NCI-H1930 (cell line): ENCODE results near the gene DCDC2C.

Experiments
- DNase-seq, 2 experiments: peaks; one replicate each; lab custom pipeline; 2025; lab: John Stamatoyannopoulos, UW

Gene DCDC2C

GRCh38 chr2:3712831-3713503 lies 9.6 kb downstream of the DCDC2C start:
- DNase-seq = no peak

- no peak for DNase-seq
Measured at GRCh38 chr2:3718679-3719078, 15.3 kb downstream of the DCDC2C start.

GRCh38 chr2:3725002-3725401 lies 21.6 kb downstream of the DCDC2C start:
- DNase-seq = no peak

GRCh38 chr2:3725458-3726250 lies 22.3 kb downstream of the DCDC2C start:
- no peak for DNase-seq

DNA sequence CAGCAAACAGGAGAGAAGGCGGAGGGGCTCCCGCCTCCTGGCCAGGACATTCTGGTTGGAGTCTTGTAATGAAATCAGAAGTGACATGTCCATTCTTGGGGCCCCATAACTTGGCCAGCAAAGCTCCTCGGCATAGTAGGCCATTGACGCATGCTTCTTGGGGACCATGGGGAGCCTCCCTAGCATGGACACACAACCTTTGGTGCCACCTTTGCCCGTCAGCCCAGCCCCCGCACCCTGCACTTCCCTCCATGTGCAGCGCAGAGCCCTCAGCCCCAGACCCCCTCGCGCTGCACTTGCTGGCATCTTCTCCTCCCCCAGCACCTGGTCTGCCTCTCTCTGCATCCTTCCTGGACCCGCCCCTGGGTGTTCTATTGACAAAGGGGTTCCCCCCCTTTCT lies 23.1 kb downstream of the DCDC2C start:
- no peak for DNase-seq

DNA sequence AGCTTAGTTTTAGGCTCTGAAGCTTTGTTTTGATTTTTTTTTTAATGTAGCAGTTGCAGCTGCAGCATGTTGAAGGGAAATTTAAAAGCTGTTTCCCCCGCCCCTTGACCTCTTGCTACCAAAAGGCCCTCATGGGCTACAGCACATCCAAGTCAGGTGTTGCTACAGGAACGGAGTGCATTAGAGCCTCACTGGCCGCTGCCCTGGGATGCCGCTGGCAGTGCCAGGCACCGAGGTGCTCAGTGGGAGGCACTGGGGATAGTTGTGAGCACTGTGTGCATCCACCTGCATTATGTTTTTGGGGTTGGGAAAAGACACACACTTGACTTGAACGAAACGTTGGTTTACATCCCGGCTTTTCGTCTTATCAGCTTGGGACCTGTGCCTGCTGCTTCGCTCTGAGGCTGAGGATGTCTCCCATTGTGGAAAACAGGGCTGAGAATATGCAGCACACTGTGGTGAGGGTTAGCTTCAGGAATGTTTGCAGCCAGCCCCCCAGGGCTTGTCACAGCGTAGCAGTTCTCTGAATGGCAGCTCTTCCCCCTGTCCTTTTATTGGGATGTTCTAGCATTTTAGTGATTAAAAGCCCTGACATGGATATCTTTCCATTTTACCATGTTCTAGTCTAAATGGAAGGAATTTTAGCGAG lies 24.1 kb downstream of the DCDC2C start:
- DNase-seq = no peak

- DNase-seq = no peak
Measured at GRCh38 chr2:3728104-3729054, 25.0 kb downstream of the DCDC2C start.

DNA sequence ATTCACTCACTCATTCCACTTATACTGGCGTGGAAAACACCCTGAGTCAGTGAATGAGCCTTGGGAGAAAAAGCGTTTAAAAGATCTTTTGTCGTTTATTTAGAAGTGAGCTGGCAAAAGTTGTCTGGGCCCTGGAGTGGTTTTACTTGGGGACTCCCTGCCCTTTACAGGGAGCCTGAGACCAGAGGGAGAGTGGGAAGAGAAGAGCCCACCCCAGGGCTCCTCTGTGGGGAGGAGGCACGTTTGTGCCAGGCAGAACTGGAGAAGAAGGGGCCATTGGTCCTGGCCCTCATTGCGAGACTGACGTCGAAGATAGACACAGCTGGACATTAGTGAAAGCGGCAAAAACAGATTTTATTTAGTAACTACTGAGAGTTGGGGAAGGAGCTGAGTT lies 25.7 kb downstream of the DCDC2C start:
- no peak for DNase-seq

- no peak for DNase-seq
Measured at GRCh38 chr2:3729786-3730185, 26.4 kb downstream of the DCDC2C start.

GRCh38 chr2:3730646-3731045 lies 27.3 kb downstream of the DCDC2C start:
- no peak for DNase-seq

- DNase-seq = no peak
Measured at GRCh38 chr2:3731829-3732228, 28.5 kb downstream of the DCDC2C start.

DNA sequence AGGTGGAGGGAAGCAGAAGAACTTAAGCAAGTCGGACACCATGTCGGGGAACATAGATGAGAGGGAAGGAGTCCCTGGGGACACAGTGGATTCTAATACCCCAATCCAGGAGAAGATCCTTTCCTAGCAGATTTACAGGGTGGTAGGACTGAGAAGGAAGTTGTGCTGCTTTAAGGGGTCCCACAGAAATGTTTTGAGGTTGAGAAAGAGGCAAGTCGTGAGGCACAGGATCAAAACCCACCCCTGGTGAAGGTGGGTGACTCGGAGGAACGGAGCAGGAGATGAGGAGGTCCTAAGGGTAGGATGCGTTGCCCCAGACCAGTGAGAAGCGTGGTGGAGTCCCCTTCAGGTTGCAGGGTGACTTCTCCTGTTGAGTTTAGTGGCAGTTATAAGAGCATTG lies 32.7 kb downstream of the DCDC2C start:
- no peak for DNase-seq

GRCh38 chr2:3737128-3737527 lies 33.8 kb downstream of the DCDC2C start:
- DNase-seq = no peak

DNA sequence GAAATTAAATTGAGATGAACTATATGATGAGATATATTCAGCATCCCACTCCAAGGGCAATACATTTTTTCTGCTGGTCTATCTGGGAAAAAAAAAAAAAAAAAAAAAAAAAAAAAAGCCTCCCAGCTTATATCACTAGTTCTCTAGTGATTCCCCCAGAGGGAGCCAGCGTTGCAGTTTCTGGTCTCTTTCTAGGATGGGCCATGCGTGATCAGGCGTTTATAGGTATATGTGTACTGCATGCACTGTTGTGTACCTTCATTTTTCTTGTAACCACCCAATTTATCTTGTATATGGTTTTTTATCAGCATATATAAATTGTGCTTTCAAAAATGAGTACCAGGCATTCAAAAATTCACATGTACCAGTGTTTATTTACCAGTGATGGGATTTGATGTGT lies 35.1 kb downstream of the DCDC2C start:
- peak in 1 of 2 experiments; percentile 2 for DNase-seq

GRCh38 chr2:3739313-3739712 lies 35.9 kb downstream of the DCDC2C start:
- no peak for DNase-seq

- DNase-seq = no peak
Measured at GRCh38 chr2:3741396-3741795, 38.0 kb downstream of the DCDC2C start.

GRCh38 chr2:3741867-3742602 lies 38.7 kb downstream of the DCDC2C start:
- no peak for DNase-seq

GRCh38 chr2:3742743-3743508 lies 39.6 kb downstream of the DCDC2C start:
- DNase-seq = no peak

GRCh38 chr2:3743951-3744555 lies 40.7 kb downstream of the DCDC2C start:
- no peak for DNase-seq

GRCh38 chr2:3745920-3746319 lies 42.5 kb downstream of the DCDC2C start:
- DNase-seq = no peak
